ENCODE results near the gene ADAT1. TPM values are rescaled to one million over a fixed set of nuclear protein-coding genes. Genes with fewer than 3 reads are reported as not detected.

The ADAT1 gene
- total RNA-seq, 1 donor from 2014 or later: 52.4 TPM

Other genes starting within 250 kb of the ADAT1 start
- gene CFDP1, start 189.8 kb downstream of the ADAT1 start, total RNA-seq: 31.0 and 31.8 TPM in 2 replicates
- gene TMEM170A, start 158.6 kb downstream of the ADAT1 start, total RNA-seq: 37.7 and 45.0 TPM in 2 replicates
- gene CHST6, start 127.8 kb downstream of the ADAT1 start, total RNA-seq: not detected in 2 replicates
- not detected in 2 replicates for gene CHST5, start 87.2 kb downstream of the ADAT1 start, total RNA-seq
- gene TMEM231, start 67.0 kb downstream of the ADAT1 start, total RNA-seq: 1.6 and 2.8 TPM in 2 replicates
- 76.6 and 78.3 TPM in 2 replicates for gene GABARAPL2, start 56.9 kb downstream of the ADAT1 start, total RNA-seq
- 212 and 217 TPM in 2 replicates for gene KARS1, start 24.4 kb upstream of the ADAT1 start, total RNA-seq
- 80.7 and 83.0 TPM in 2 replicates for gene TERF2IP, start 24.5 kb upstream of the ADAT1 start, total RNA-seq
- not detected in 2 replicates for gene CPHXL2, start 53.7 kb upstream of the ADAT1 start, total RNA-seq
- gene DUXB, start 78.2 kb upstream of the ADAT1 start, total RNA-seq: not detected in 2 replicates
- not detected in 2 replicates for gene CPHXL, start 103.2 kb upstream of the ADAT1 start, total RNA-seq

All from T-helper 1 cell treated with Interleukin-12 subunit alpha and Interleukin-12 subunit beta and Interleukin-4 antibody, amounts not matched to agents 30 ng/mL and 1 ng/mL, for 36 hours (primary cell).